GM18517 (cell line): ENCODE data around the gene PPP6R2.
A peak's percentile ranks its signal among the peaks of the same experiment; 100 is the strongest.
"Not testable (repeated sequence)": the region's sequence is repeated elsewhere in the genome, so short reads cannot be mapped to it uniquely, and the experiment has no call there.

Experiments
- ATAC-seq: cut with Tn5 transposase; IDR thresholded peaks from one replicate; pipeline ENCODE4 v1.9.1; 2021; ENCODE audit warnings: mild to moderate bottlenecking, moderate library complexity; ENCODE audit not compliant: unreplicated experiment

Gene PPP6R2

GRCh38 chr22:50339945-50340879 lies 2.9 kb upstream of the PPP6R2 start:
- no peak for ATAC-seq

- ATAC-seq, result peak; percentile 67
Measured at GRCh38 chr22:50341977-50342650, 1.0 kb upstream of the PPP6R2 start.

- ATAC-seq, result no peak
Measured at GRCh38 chr22:50343541-50343935, 411 bp downstream of the PPP6R2 start.

GRCh38 chr22:50346470-50346869 lies 3.3 kb downstream of the PPP6R2 start:
- ATAC-seq, result no peak

GRCh38 chr22:50347157-50347556 lies 4.0 kb downstream of the PPP6R2 start:
- no peak for ATAC-seq

- ATAC-seq, result no peak
Measured at GRCh38 chr22:50348058-50348457, 4.9 kb downstream of the PPP6R2 start.

GRCh38 chr22:50356186-50356585 lies 13.1 kb downstream of the PPP6R2 start:
- ATAC-seq, result no peak

GRCh38 chr22:50357222-50357621 lies 14.1 kb downstream of the PPP6R2 start:
- no peak for ATAC-seq

GRCh38 chr22:50357756-50358155 lies 14.6 kb downstream of the PPP6R2 start:
- no peak for ATAC-seq

GRCh38 chr22:50360578-50360977 lies 17.5 kb downstream of the PPP6R2 start:
- ATAC-seq, result no peak

- ATAC-seq, result no peak
Measured at GRCh38 chr22:50361222-50361621, 18.1 kb downstream of the PPP6R2 start.

GRCh38 chr22:50361688-50362087 lies 18.6 kb downstream of the PPP6R2 start:
- no peak for ATAC-seq

- ATAC-seq, result no peak
Measured at GRCh38 chr22:50363166-50363802, 20.2 kb downstream of the PPP6R2 start.

- not testable (repeated sequence) for ATAC-seq
Measured at GRCh38 chr22:50363803-50364194, 20.7 kb downstream of the PPP6R2 start.

GRCh38 chr22:50367778-50368500 lies 24.8 kb downstream of the PPP6R2 start:
- ATAC-seq, result no peak

GRCh38 chr22:50371101-50371648 lies 28.0 kb downstream of the PPP6R2 start:
- no peak for ATAC-seq

GRCh38 chr22:50376085-50376651 lies 33.0 kb downstream of the PPP6R2 start:
- ATAC-seq, result no peak

- not testable (repeated sequence) for ATAC-seq
Measured at GRCh38 chr22:50381021-50381555, 38.0 kb downstream of the PPP6R2 start.

GRCh38 chr22:50396751-50397370 lies 53.7 kb downstream of the PPP6R2 start:
- no peak for ATAC-seq
